PFSK-1 (cell line): Measurements from ENCODE around the gene RASA3.

Experiments
- FOXP2 ChIP-seq: optimal IDR thresholded peaks from 2 replicates; pipeline ENCODE3; 2011; ENCODE audit warnings: borderline replicate concordance, control low read depth, inconsistent platforms; ENCODE audit not compliant: insufficient read depth; ENCODE audit errors: extremely low read length, extremely low read depth
- POLR2AphosphoS5 ChIP-seq: IDR thresholded peaks from 2 replicates; pipeline ENCODE4 v1.6.1; 2012; ENCODE audit warnings: low read depth, mild to moderate bottlenecking, control low read depth, low read length, moderate library complexity
- REST ChIP-seq, 2 experiments: IDR thresholded peaks; 2 replicates each; pipeline versions ENCODE4 v1.6.1 to v1.8.0; 2011 to 2012; ENCODE audit warnings: low read depth in 2 of 2, low read length in 2 of 2, control low read depth in 1 of 2, inconsistent platforms in 1 of 2, mild to moderate bottlenecking in 1 of 2, moderate library complexity in 1 of 2; ENCODE audit not compliant: insufficient read depth in 1 of 2
- SIN3A ChIP-seq: IDR thresholded peaks from 2 replicates; pipeline ENCODE4 v1.6.1; 2012; ENCODE audit warnings: mild to moderate bottlenecking, low read length, moderate library complexity, borderline replicate concordance; ENCODE audit not compliant: insufficient read depth
- TAF1 ChIP-seq: IDR thresholded peaks from 2 replicates; pipeline ENCODE4 v1.6.1; 2012; ENCODE audit warnings: low read length, control low read depth, borderline replicate concordance; ENCODE audit not compliant: insufficient read depth

Gene RASA3

GRCh38 chr13:114045113-114045735 lies 87.2 kb downstream of the RASA3 start:
- TF ChIP-seq SIN3A (no peak), POLR2AphosphoS5 (no peak), FOXP2 (no peak), REST (IDR thresholded peaks at IDR 0.05; ENCODE audit: insufficient read depth in 1 of 2, low read depth in 2 of 2, low read length in 2 of 2) (no peak), TAF1 (no peak)

GRCh38 chr13:114044486-114044885 lies 87.9 kb downstream of the RASA3 start:
- TF ChIP-seq FOXP2 (no peak), TAF1 (no peak), POLR2AphosphoS5 (no peak), REST (IDR thresholded peaks at IDR 0.05; ENCODE audit: insufficient read depth in 1 of 2, low read depth in 2 of 2, low read length in 2 of 2) (no peak), SIN3A (no peak)

GRCh38 chr13:114043421-114044053 lies 88.9 kb downstream of the RASA3 start:
- TF ChIP-seq FOXP2 (no peak), TAF1 (no peak), POLR2AphosphoS5 (no peak), REST (IDR thresholded peaks at IDR 0.05; ENCODE audit: insufficient read depth in 1 of 2, low read depth in 2 of 2, low read length in 2 of 2) (no peak), SIN3A (no peak)

GRCh38 chr13:114042066-114042815 lies 90.2 kb downstream of the RASA3 start:
- TF ChIP-seq FOXP2 (no peak), TAF1 (no peak), POLR2AphosphoS5 (no peak)

- no peak for TF ChIP-seq REST (IDR thresholded peaks at IDR 0.05; ENCODE audit: insufficient read depth in 1 of 2, low read depth in 2 of 2, low read length in 2 of 2)
- no peak for TF ChIP-seq TAF1
- TF ChIP-seq SIN3A: no peak
- no peak for TF ChIP-seq POLR2AphosphoS5
Measured at GRCh38 chr13:114041493-114041892, 90.9 kb downstream of the RASA3 start.
